Neural cell (in vitro differentiated cells): Measurements from ENCODE around the gene MAPK1. TPM values are rescaled to one million over a fixed set of nuclear protein-coding genes. Genes with fewer than 3 reads are reported as not detected.

Experiments used
- H2AFZ ChIP-seq: fragments of 200-600, 300-800 bp; sonication (generic), shearing (Covaris generic); 2 replicates; pipeline ENCODE4 v1.6.0; 2014; ENCODE audit warnings: low read depth, mild to moderate bottlenecking, antibody characterized with exemption, low read length, moderate library complexity
- H3F3A ChIP-seq: fragments of 200-600 bp; shearing (Covaris generic); 2 replicates; pipeline ENCODE4 v1.6.1; 2016; ENCODE audit warnings: mild to moderate bottlenecking, moderate library complexity, mixed read lengths, antibody characterized with exemption, low read length; ENCODE audit not compliant: insufficient read depth, poor library complexity, severe bottlenecking
- H3K27ac ChIP-seq: fragments of 200-600, 300-800 bp; sonication (generic), shearing (Covaris generic); 2 replicates; pipeline ENCODE4 v1.5.1; 2014; ENCODE audit warnings: mild to moderate bottlenecking, low read length, moderate library complexity
- H3K27me3 ChIP-seq: fragments of 300-800, 200-600 bp; sonication (generic), shearing (Covaris generic); 2 replicates; pipeline ENCODE4 v1.6.0; 2014; ENCODE audit warnings: mild to moderate bottlenecking, low read depth, low read length, moderate library complexity; ENCODE audit not compliant: insufficient read depth
- H3K36me3 ChIP-seq: fragments of 300-800, 200-600 bp; sonication (generic), shearing (Covaris generic); 2 replicates; pipeline ENCODE4 v1.5.1; 2014; ENCODE audit warnings: mild to moderate bottlenecking, antibody characterized with exemption, low read length, moderate library complexity; ENCODE audit not compliant: insufficient read depth
- H3K4me2 ChIP-seq: fragments of 300-800, 200-600 bp; sonication (generic), shearing (Covaris generic); 2 replicates; pipeline ENCODE4 v1.6.0; 2014; ENCODE audit warnings: mild to moderate bottlenecking, low read length
- H3K4me3 ChIP-seq: fragments of 300-800, 200-600 bp; sonication (generic), shearing (Covaris generic); 2 replicates; pipeline ENCODE4 v1.5.1; 2014; ENCODE audit warnings: mild to moderate bottlenecking, low read length, moderate library complexity
- H3K79me2 ChIP-seq: fragments of 200-600 bp; shearing (Covaris generic); replicated peaks from 2 replicates; pipeline ENCODE4 v1.6.0; 2014; ENCODE audit warnings: mild to moderate bottlenecking, low read length, moderate library complexity; ENCODE audit not compliant: insufficient read depth
- H3K9ac ChIP-seq: fragments of 300-800, 200-600 bp; sonication (generic), shearing (Covaris generic); 2 replicates; pipeline ENCODE4 v1.6.1; 2016; ENCODE audit warnings: mild to moderate bottlenecking, low read length, mixed read lengths
- H3K9me2 ChIP-seq: fragments of 200-600 bp; shearing (Covaris generic); 2 replicates; pipeline ENCODE4 v1.6.1; 2016; ENCODE audit warnings: mild to moderate bottlenecking, low read length, mixed read lengths; ENCODE audit not compliant: insufficient read depth
- H3K9me3 ChIP-seq: fragments of 200-600, 300-800 bp; sonication (generic), shearing (Covaris generic); 2 replicates; pipeline ENCODE4 v1.6.1; 2016; ENCODE audit warnings: mild to moderate bottlenecking, mixed run types, low read length, moderate library complexity, mixed read lengths
- H4K20me1 ChIP-seq: fragments of 200-600 bp; shearing (Covaris generic); 2 replicates; pipeline ENCODE4 v1.6.1; 2016; ENCODE audit warnings: mild to moderate bottlenecking, mixed run types; ENCODE audit not compliant: insufficient read depth
- CTCF ChIP-seq: fragments of 450-650 bp; IDR thresholded peaks from 2 replicates; pipeline ENCODE4 v1.5.1; 2014; ENCODE audit warnings: antibody characterized with exemption, mild to moderate bottlenecking, moderate library complexity; ENCODE audit not compliant: poor library complexity, severe bottlenecking
- EP300 ChIP-seq: fragments of 450-650 bp; conservative IDR thresholded peaks from 2 replicates; pipeline ENCODE4 v1.6.1; 2014; ENCODE audit warnings: antibody characterized with exemption, mild to moderate bottlenecking, moderate library complexity; ENCODE audit not compliant: poor library complexity, severe bottlenecking
- EZH2 ChIP-seq: fragments of 200-600, 300-800 bp; shearing (Covaris generic), sonication (generic); IDR thresholded peaks from 2 replicates; pipeline ENCODE4 v1.6.1; 2014; ENCODE audit warnings: antibody characterized with exemption, low read length, borderline replicate concordance, mild to moderate bottlenecking; ENCODE audit not compliant: insufficient read depth, poor library complexity, severe bottlenecking
- MXI1 ChIP-seq: fragments of 450-650 bp; conservative IDR thresholded peaks from 2 replicates; pipeline ENCODE4 v1.6.1; 2014; ENCODE audit warnings: antibody characterized with exemption, mild to moderate bottlenecking; ENCODE audit not compliant: poor library complexity, severe bottlenecking
- POLR2AphosphoS5 ChIP-seq: IDR thresholded peaks from 2 replicates; pipeline ENCODE4 v1.6.1; 2012
- RAD21 ChIP-seq: fragments of 450-650 bp; conservative IDR thresholded peaks from 2 replicates; pipeline ENCODE4 v1.6.1; 2014; ENCODE audit warnings: antibody characterized with exemption, mild to moderate bottlenecking, moderate library complexity
- REST ChIP-seq: IDR thresholded peaks from 2 replicates; pipeline ENCODE4 v1.6.1; 2012; ENCODE audit warnings: borderline replicate concordance
- SMC3 ChIP-seq: fragments of 450-650 bp; conservative IDR thresholded peaks from 2 replicates; pipeline ENCODE4 v1.6.1; 2014; ENCODE audit warnings: antibody characterized with exemption, mild to moderate bottlenecking, moderate library complexity; ENCODE audit not compliant: poor library complexity
- TAF1 ChIP-seq: IDR thresholded peaks from 2 replicates; pipeline ENCODE4 v1.6.1; 2012; ENCODE audit warnings: low read depth
- polyA plus RNA-seq: library from polyadenylated mRNA; depleted of rRNA; stranded (reverse); fragments of >200 nt; gene quantifications from 2 replicates; pipeline ENCODE4 v1.2.3, GENCODE V29; 2014
- small RNA-seq, 3 experiments: library from RNA; depleted of rRNA; stranded (forward); fragments of <200 nt; gene quantifications; one replicate each; pipeline ENCODE3, GENCODE V24; 2012

MAPK1 gene
- polyA plus RNA-seq, 1 donor from 2014 or later, result 43.3 TPM

- no peak for TF ChIP-seq RAD21
- no peak for TF ChIP-seq SMC3
- no peak for TF ChIP-seq CTCF
- no peak for TF ChIP-seq EP300
- TF ChIP-seq MXI1, result no peak
- TF ChIP-seq REST, result no peak
- no peak for TF ChIP-seq POLR2AphosphoS5
- TF ChIP-seq EZH2, result no peak
- no peak for TF ChIP-seq TAF1
- Histone ChIP-seq H2AFZ (no peak overlapping the region), H3K36me3 (no peaks in the 10 kb centered on the region)
Measured at GRCh38 chr22:21709688-21710087, 157.8 kb downstream of the MAPK1 start.

GRCh38 chr22:21708960-21709359 is 158.5 kb downstream of the MAPK1 start:
- no peaks in the 10 kb centered on the region for H3K9me2 ChIP-seq
- TF ChIP-seq RAD21, result no peak
- TF ChIP-seq TAF1, result no peak
- TF ChIP-seq POLR2AphosphoS5, result no peak
- no peak overlapping the region for H3K4me3 ChIP-seq
- no peaks in the 10 kb centered on the region for H3K36me3 ChIP-seq
- no peaks in the 10 kb centered on the region for H3F3A ChIP-seq
- no peaks in the 10 kb centered on the region for H4K20me1 ChIP-seq
- no peak overlapping the region for H3K27ac ChIP-seq
- no peak overlapping the region for H3K9ac ChIP-seq
- no peak overlapping the region for H2AFZ ChIP-seq
- H3K4me2 ChIP-seq, result no peak overlapping the region
- H3K27me3 ChIP-seq, result no peaks in the 10 kb centered on the region
- H3K9me3 ChIP-seq, result no peaks in the 10 kb centered on the region
- no peaks in the 10 kb centered on the region for H3K79me2 ChIP-seq

More at GRCh38 chr22:21709688-21710087, 157.8 kb downstream of the MAPK1 start:
- Histone ChIP-seq H3F3A (no peaks in the 10 kb centered on the region), H3K27me3 (no peaks in the 10 kb centered on the region), H4K20me1 (no peaks in the 10 kb centered on the region), H3K4me3 (no peak overlapping the region), H3K79me2 (no peaks in the 10 kb centered on the region), H3K4me2 (no peak overlapping the region), H3K9me3 (no peaks in the 10 kb centered on the region), H3K9ac (no peak overlapping the region), H3K9me2 (no peaks in the 10 kb centered on the region), H3K27ac (no peak overlapping the region)

GRCh38 chr22:21707677-21708076 is 159.8 kb downstream of the MAPK1 start:
- Histone ChIP-seq H3K27me3 (no peaks in the 10 kb centered on the region), H4K20me1 (no peaks in the 10 kb centered on the region), H3K4me2 (no peak overlapping the region), H3K4me3 (no peak overlapping the region), H3K27ac (no peak overlapping the region), H2AFZ (no peak overlapping the region), H3K9ac (no peak overlapping the region), H3K9me3 (no peaks in the 10 kb centered on the region), H3F3A (no peaks in the 10 kb centered on the region), H3K36me3 (no peaks in the 10 kb centered on the region), H3K79me2 (no peaks in the 10 kb centered on the region), H3K9me2 (no peaks in the 10 kb centered on the region)
- TF ChIP-seq MXI1 (no peak), TAF1 (no peak)

Small RNA genes within 50 kb of the gene (small RNA-seq; reads per million reads assigned to genes)
- 0 to 0.08 (median 0) reads per million in 3 experiments for gene RN7SL280P
- 0 to 4.1 (median 0.46) reads per million in 3 experiments for gene RNA5SP493

Other genes starting within 250 kb of the MAPK1 start
- 20.0 and 27.6 TPM in 2 replicates for gene YDJC, start 237.6 kb downstream of the MAPK1 start, polyA plus RNA-seq
- gene CCDC116, start 234.9 kb downstream of the MAPK1 start, polyA plus RNA-seq, result 0.28 and 1.1 TPM in 2 replicates
- 11.0 and 11.6 TPM in 2 replicates for gene SDF2L1, start 225.3 kb downstream of the MAPK1 start, polyA plus RNA-seq
- gene PPIL2, start 201.6 kb downstream of the MAPK1 start, polyA plus RNA-seq, result 43.0 and 47.3 TPM in 2 replicates
- 38.0 and 45.2 TPM in 2 replicates for gene YPEL1, start 131.9 kb downstream of the MAPK1 start, polyA plus RNA-seq
- 28.3 and 29.7 TPM in 2 replicates for gene PPM1F, start 85.2 kb upstream of the MAPK1 start, polyA plus RNA-seq
- 33.7 and 37.9 TPM in 2 replicates for gene TOP3B, start 115.1 kb upstream of the MAPK1 start, polyA plus RNA-seq